Activated effector memory CD4-positive, alpha-beta T cell treated with Interleukin-2 at 50 U/mL for 16 hours (primary cell): ENCODE measurements around the gene ANXA3.
"Not testable (repeated sequence)": the region's sequence is repeated elsewhere in the genome, so short reads cannot be mapped to it uniquely, and the experiment has no call there.

Source experiments
- DNase-seq: peaks from one replicate; pipeline ENCODE4 v3.0.0-alpha.2; 2020

ANXA3 gene

GRCh38 chr4:78543424-78544125, 8.0 kb upstream of the ANXA3 start:
- DNase-seq: no peak

- no peak for DNase-seq
These were observed 6.9 kb upstream of the ANXA3 start for GRCh38 chr4:78544678-78545077.

GRCh38 chr4:78545275-78546246, 6.0 kb upstream of the ANXA3 start:
- no peak for DNase-seq

GRCh38 chr4:78547899-78548298, 3.7 kb upstream of the ANXA3 start:
- not testable (repeated sequence) for DNase-seq

GRCh38 chr4:78548889-78549288, 2.7 kb upstream of the ANXA3 start:
- DNase-seq: not testable (repeated sequence)

- no peak for DNase-seq
These were observed 946 bp downstream of the ANXA3 start for GRCh38 chr4:78552389-78553042.

GRCh38 chr4:78553043-78553396, 1.4 kb downstream of the ANXA3 start:
- no peak for DNase-seq

GRCh38 chr4:78553529-78554060, 2.0 kb downstream of the ANXA3 start:
- no peak for DNase-seq

GRCh38 chr4:78556665-78557064, 5.1 kb downstream of the ANXA3 start:
- DNase-seq: no peak

GRCh38 chr4:78557841-78558240, 6.3 kb downstream of the ANXA3 start:
- DNase-seq: no peak

- DNase-seq: no peak
These were observed 6.8 kb downstream of the ANXA3 start for GRCh38 chr4:78558410-78558809.

- DNase-seq: no peak
These were observed 8.9 kb downstream of the ANXA3 start for GRCh38 chr4:78560296-78560963.

- no peak for DNase-seq
These were observed 10.1 kb downstream of the ANXA3 start for GRCh38 chr4:78561677-78562076.

GRCh38 chr4:78562687-78563086, 11.1 kb downstream of the ANXA3 start:
- no peak for DNase-seq

- no peak for DNase-seq
These were observed 14.4 kb downstream of the ANXA3 start for GRCh38 chr4:78565971-78566372.

GRCh38 chr4:78566834-78567499, 15.4 kb downstream of the ANXA3 start:
- DNase-seq: no peak

- DNase-seq: no peak
These were observed 16.0 kb downstream of the ANXA3 start for GRCh38 chr4:78567500-78568060.

GRCh38 chr4:78568640-78569305, 17.2 kb downstream of the ANXA3 start:
- no peak for DNase-seq

GRCh38 chr4:78569306-78569821, 17.8 kb downstream of the ANXA3 start:
- no peak for DNase-seq

- no peak for DNase-seq
These were observed 18.5 kb downstream of the ANXA3 start for GRCh38 chr4:78570117-78570516.

- no peak for DNase-seq
These were observed 20.2 kb downstream of the ANXA3 start for GRCh38 chr4:78571804-78572203.
